Hepatocyte (in vitro differentiated cells): Measurements from ENCODE around the gene MAGI2.

Experiments
- EZH2phosphoT487 ChIP-seq: fragments of 200-600 bp; sonication (generic); IDR thresholded peaks from one replicate; pipeline ENCODE4 v1.6.1; 2018; ENCODE audit warnings: antibody characterized with exemption, mild to moderate bottlenecking, low read depth, moderate library complexity; ENCODE audit not compliant: unreplicated experiment, severe bottlenecking
- TF ChIP-seq, protein P1 (sequence below): fragments of 200-600 bp; sonication (generic); IDR thresholded peaks from 2 replicates; pipeline ENCODE4 v1.5.1; 2016; ENCODE audit warnings: antibody characterized with exemption, mild to moderate bottlenecking; ENCODE audit not compliant: poor library complexity

DNA sequence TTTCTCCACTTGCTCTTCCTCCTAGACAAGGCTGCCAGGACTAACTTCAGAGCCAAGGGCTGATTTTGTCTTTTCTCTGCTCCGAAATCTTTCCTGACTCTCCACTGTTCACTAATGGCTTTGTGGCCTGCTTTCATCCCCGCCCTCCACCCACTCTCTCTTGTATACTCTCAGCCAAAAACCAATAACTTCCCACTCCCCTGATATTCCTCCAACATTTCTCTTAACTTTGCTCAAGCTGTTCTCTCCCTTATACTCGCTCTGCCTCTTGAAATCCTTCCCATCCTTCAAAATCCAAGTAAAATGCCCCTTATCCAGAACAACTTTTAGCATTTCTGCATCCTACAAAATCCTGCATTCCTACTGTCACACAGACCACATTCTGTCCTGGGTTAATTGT lies 1440.1 kb downstream of the MAGI2 start:
- TF ChIP-seq, protein P1, sequence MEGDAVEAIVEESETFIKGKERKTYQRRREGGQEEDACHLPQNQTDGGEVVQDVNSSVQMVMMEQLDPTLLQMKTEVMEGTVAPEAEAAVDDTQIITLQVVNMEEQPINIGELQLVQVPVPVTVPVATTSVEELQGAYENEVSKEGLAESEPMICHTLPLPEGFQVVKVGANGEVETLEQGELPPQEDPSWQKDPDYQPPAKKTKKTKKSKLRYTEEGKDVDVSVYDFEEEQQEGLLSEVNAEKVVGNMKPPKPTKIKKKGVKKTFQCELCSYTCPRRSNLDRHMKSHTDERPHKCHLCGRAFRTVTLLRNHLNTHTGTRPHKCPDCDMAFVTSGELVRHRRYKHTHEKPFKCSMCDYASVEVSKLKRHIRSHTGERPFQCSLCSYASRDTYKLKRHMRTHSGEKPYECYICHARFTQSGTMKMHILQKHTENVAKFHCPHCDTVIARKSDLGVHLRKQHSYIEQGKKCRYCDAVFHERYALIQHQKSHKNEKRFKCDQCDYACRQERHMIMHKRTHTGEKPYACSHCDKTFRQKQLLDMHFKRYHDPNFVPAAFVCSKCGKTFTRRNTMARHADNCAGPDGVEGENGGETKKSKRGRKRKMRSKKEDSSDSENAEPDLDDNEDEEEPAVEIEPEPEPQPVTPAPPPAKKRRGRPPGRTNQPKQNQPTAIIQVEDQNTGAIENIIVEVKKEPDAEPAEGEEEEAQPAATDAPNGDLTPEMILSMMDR: no peak
- no peak for TF ChIP-seq EZH2phosphoT487
